ENCODE measurements around the gene ARID4A.
"Not testable (repeated sequence)": the region's sequence is repeated elsewhere in the genome, so short reads cannot be mapped to it uniquely, and the experiment has no call there.

Gene ARID4A

GRCh38 chr14:58398495-58398894 lies 100.1 kb downstream of the ARID4A start:
- TF ChIP-seq CTCF (IDR thresholded peaks at IDR 0.05; ENCODE audit: low read depth, low read length, missing control alignments) = no peak
- in situ Hi-C loops (cut with HindIII; ENCODE audit: low sequenced_read_pairs) = no loop called here
- H3K4me3 ChIP-seq (ENCODE audit: low read depth, low read length) = no peak overlapping the region
- DNase-seq (ENCODE audit: low read depth) = no peak

GRCh38 chr14:58398895-58399294 lies 100.5 kb downstream of the ARID4A start:
- DNase-seq (ENCODE audit: low read depth) = no peak
- no peak for TF ChIP-seq CTCF (IDR thresholded peaks at IDR 0.05; ENCODE audit: low read depth, low read length, missing control alignments)
- H3K4me3 ChIP-seq (ENCODE audit: low read depth, low read length) = no peak overlapping the region
- in situ Hi-C loops (cut with HindIII; ENCODE audit: low sequenced_read_pairs) = no loop called here

GRCh38 chr14:58401587-58401986 lies 103.2 kb downstream of the ARID4A start:
- no peak overlapping the region for H3K4me3 ChIP-seq (ENCODE audit: low read depth, low read length)
- no peak for TF ChIP-seq CTCF (IDR thresholded peaks at IDR 0.05; ENCODE audit: low read depth, low read length, missing control alignments)
- no peak for DNase-seq (ENCODE audit: low read depth)
- in situ Hi-C loops (cut with HindIII; ENCODE audit: low sequenced_read_pairs) = no loop called here

- no peak for DNase-seq (ENCODE audit: low read depth)
- in situ Hi-C loops (cut with HindIII; ENCODE audit: low sequenced_read_pairs) = no loop called here
- no peak for TF ChIP-seq CTCF (IDR thresholded peaks at IDR 0.05; ENCODE audit: low read depth, low read length, missing control alignments)
- no peak overlapping the region for H3K4me3 ChIP-seq (ENCODE audit: low read depth, low read length)
Observed at GRCh38 chr14:58408681-58409215, 110.4 kb downstream of the ARID4A start.

DNA sequence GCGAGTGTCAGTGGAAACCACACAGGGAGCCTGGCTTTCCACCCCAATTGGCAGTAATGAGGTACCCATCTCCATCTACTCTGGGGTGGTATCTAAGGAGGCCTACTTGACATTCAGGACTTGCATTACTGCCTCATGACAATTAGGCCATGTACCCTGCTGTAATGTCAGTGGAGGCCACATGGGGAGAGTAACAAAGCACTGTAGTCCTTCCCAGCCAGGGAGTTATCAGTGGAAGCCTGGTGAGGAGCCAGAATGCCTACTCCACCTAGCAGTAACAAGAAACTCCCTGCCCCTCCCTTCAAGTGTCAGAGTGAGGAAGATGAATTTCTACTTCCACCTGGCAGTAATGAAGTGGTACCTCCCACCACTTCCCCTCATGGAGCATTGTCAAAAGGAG lies 116.5 kb downstream of the ARID4A start:
- in situ Hi-C loops (cut with HindIII; ENCODE audit: low sequenced_read_pairs) = no loop called here
- TF ChIP-seq CTCF (IDR thresholded peaks at IDR 0.05; ENCODE audit: low read depth, low read length, missing control alignments) = no peak
- no peak for DNase-seq (ENCODE audit: low read depth)
- no peak overlapping the region for H3K4me3 ChIP-seq (ENCODE audit: low read depth, low read length)

DNA sequence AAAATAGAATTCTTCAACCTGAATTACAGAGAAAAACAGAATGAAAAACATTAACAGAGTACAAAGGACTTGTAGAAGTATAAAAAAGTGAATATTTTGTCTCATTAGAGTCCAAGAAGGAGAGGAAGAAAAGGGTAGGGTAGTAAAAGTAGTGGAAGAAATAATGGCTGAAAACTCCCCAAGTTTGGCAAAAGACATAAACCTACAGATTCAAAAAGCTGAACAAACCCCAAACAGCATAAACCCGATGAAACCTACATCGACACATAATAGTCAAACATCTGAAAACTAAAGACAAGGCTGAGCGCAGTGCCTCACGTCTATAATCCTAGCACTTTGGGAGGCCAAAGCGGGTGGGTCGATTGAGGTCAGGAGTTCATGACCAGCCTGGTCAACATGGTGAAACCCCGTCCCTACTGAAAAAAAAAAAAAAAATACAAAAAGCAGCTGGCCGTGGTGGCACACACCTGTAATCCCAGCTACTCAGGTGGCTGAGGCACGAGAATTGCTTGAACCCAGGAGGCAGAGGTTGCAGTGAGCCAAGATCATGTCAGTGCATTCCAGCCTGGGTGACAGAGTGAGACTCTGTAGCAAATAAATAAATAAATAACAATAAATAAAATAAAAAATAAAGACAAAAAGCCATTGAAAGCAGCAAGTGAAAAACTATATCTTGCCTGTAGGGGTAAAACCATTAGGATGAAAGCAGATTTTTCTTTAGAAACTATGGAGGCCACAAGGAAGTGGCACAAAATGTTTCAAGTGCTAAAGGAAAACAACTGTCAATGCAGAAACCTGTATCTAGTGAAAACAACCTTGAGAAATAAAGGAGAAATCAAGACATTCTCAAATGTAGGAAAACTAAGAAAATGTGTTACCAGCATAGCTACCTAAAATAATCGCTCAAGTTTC lies 117.5 kb downstream of the ARID4A start:
- DNase-seq (ENCODE audit: low read depth) = no peak
- no peak for TF ChIP-seq CTCF (IDR thresholded peaks at IDR 0.05; ENCODE audit: low read depth, low read length, missing control alignments)
- in situ Hi-C loops (cut with HindIII; ENCODE audit: low sequenced_read_pairs) = no loop called here
- no peak overlapping the region for H3K4me3 ChIP-seq (ENCODE audit: low read depth, low read length)

DNA sequence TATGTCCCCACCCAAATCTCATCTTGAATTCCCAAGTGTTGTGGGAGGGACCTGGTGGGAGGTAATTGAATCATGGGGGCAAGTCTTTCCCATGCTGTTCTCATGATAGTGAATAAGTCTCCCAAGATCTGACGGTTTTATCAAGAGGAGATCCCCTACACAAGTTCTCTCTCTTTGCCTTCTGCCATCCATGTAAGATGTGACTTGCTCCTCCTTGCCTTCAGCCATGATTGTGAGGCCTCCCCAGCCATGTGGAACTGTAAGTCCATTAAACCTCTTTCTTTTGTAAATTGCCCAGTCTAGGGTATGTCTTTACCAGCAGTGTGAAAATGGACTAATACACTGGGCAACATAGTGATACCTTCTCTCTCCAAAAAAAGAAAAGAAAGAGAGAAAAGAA lies 118.6 kb downstream of the ARID4A start:
- DNase-seq (ENCODE audit: low read depth); H3K4me3 ChIP-seq (ENCODE audit: low read depth, low read length); in situ Hi-C loops (cut with HindIII; ENCODE audit: low sequenced_read_pairs): not testable (repeated sequence)

Measured in astrocyte of the cerebellum (primary cell).